Measurements from ENCODE around the gene CLDND2.

The CLDND2 gene

GRCh38 chr19:51367255-51367564 lies 1.6 kb downstream of the CLDND2 start:
- TF ChIP-seq CTCF (conservative IDR thresholded peaks at IDR 0.05; ENCODE audit: low read length): no peak
- H3K4me3 ChIP-seq (ENCODE audit: low read length): peak overlapping the region; percentile 76
- DNase-seq (ENCODE audit: low read depth): no peak

- no peak for TF ChIP-seq CTCF (conservative IDR thresholded peaks at IDR 0.05; ENCODE audit: low read length)
Measured at GRCh38 chr19:51366389-51367254, 2.2 kb downstream of the CLDND2 start.

GRCh38 chr19:51365965-51366388 lies 2.8 kb downstream of the CLDND2 start, which contains the start of gene ETFB:
TSS of gene ETFB (minus strand) at chr19:51366388. CDS start at chr19:51366326, 62 bp downstream.
- peak within 1 kb of the TSS; percentile 94 for H3K4me3 ChIP-seq (ENCODE audit: low read length)
- no peak for TF ChIP-seq CTCF (conservative IDR thresholded peaks at IDR 0.05; ENCODE audit: low read length)
- no peak for DNase-seq (ENCODE audit: low read depth)

More at GRCh38 chr19:51366389-51367254, 2.2 kb downstream of the CLDND2 start:
- peak overlapping the region; percentile 94 for H3K4me3 ChIP-seq (ENCODE audit: low read length)
- DNase-seq (ENCODE audit: low read depth): peak; percentile 97

- H3K4me3 ChIP-seq (ENCODE audit: low read length): peak overlapping the region; percentile 94
- peak; percentile 41 for DNase-seq (ENCODE audit: low read depth)
- peak; percentile 31 for TF ChIP-seq CTCF (conservative IDR thresholded peaks at IDR 0.05; ENCODE audit: low read length)
Measured at GRCh38 chr19:51365211-51365964, 3.4 kb downstream of the CLDND2 start.

GRCh38 chr19:51364200-51365106 lies 4.3 kb downstream of the CLDND2 start:
- no peak for DNase-seq (ENCODE audit: low read depth)
- TF ChIP-seq CTCF (conservative IDR thresholded peaks at IDR 0.05; ENCODE audit: low read length): no peak
- no peak overlapping the region for H3K4me3 ChIP-seq (ENCODE audit: low read length)

- no peak for DNase-seq (ENCODE audit: low read depth)
- H3K4me3 ChIP-seq (ENCODE audit: low read length): no peak overlapping the region
- TF ChIP-seq CTCF (conservative IDR thresholded peaks at IDR 0.05; ENCODE audit: low read length): no peak
Measured at GRCh38 chr19:51361239-51361638, 7.6 kb downstream of the CLDND2 start.

All from AG10803 (cell line).